OCI-LY1 (cell line): ENCODE results near the gene SRSF7.

Source experiments
- CTCF ChIP-seq: fragments of 200-600 bp; sonication (generic), shearing (Covaris generic); IDR thresholded peaks from 2 replicates; pipeline ENCODE4 v1.5.1; 2017; ENCODE audit warnings: mild to moderate bottlenecking, antibody characterized with exemption, low read length, moderate library complexity, mixed read lengths
- EZH2 ChIP-seq: fragments of 200-600 bp; sonication (generic), shearing (Covaris generic); IDR thresholded peaks from 2 replicates; pipeline ENCODE4 v1.8.0; 2017; ENCODE audit warnings: borderline replicate concordance, mixed run types, mild to moderate bottlenecking, antibody characterized with exemption, low read length, moderate library complexity, mixed read lengths

GRCh38 chr2:38788306-38788705 is 37.1 kb upstream of the SRSF7 start:
- TF ChIP-seq CTCF = no peak
- TF ChIP-seq EZH2 = no peak
